AG10803 (cell line): ENCODE results near the gene MRPL10.

Experiments
- DNase-seq: peaks from one replicate; pipeline ENCODE4 v3.0.0; 2010; ENCODE audit warnings: low read depth
- H3K4me3 ChIP-seq: 2 replicates; pipeline ENCODE4 v1.5.1; 2011; ENCODE audit warnings: mild to moderate bottlenecking, low read length, control low read depth
- TF ChIP-seq, protein P1 (sequence below): conservative IDR thresholded peaks from 2 replicates; pipeline ENCODE4 v1.5.1; 2011; ENCODE audit warnings: mild to moderate bottlenecking, low read length, control low read depth, inconsistent platforms

Gene MRPL10

DNA sequence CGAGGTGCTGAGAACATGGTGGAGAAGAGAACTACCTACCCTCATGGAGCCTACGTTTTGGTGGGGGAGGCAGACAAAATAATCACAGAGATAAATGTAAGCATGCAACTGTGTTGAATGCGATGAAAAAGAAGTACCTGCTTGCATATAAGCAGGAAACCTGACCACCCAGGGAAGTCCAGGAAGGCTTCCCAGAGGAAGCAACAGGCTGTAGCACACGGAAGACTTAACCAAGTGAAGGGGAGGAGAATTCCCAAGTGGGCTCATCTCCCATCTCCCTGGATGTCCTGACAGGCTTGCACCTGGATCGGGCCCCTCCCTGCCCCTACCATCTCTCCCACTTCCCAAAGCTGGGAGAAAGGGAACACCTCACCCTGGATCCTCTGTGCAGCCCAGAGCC lies 7.7 kb upstream of the MRPL10 start:
- no peak for DNase-seq
- TF ChIP-seq, protein P1, sequence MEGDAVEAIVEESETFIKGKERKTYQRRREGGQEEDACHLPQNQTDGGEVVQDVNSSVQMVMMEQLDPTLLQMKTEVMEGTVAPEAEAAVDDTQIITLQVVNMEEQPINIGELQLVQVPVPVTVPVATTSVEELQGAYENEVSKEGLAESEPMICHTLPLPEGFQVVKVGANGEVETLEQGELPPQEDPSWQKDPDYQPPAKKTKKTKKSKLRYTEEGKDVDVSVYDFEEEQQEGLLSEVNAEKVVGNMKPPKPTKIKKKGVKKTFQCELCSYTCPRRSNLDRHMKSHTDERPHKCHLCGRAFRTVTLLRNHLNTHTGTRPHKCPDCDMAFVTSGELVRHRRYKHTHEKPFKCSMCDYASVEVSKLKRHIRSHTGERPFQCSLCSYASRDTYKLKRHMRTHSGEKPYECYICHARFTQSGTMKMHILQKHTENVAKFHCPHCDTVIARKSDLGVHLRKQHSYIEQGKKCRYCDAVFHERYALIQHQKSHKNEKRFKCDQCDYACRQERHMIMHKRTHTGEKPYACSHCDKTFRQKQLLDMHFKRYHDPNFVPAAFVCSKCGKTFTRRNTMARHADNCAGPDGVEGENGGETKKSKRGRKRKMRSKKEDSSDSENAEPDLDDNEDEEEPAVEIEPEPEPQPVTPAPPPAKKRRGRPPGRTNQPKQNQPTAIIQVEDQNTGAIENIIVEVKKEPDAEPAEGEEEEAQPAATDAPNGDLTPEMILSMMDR = no peak
- H3K4me3 ChIP-seq = no peak overlapping the region

- TF ChIP-seq, protein P1 = no peak
- H3K4me3 ChIP-seq = no peak overlapping the region
- DNase-seq = no peak
Measured at GRCh38 chr17:47838636-47839035, 7.3 kb upstream of the MRPL10 start.

GRCh38 chr17:47837401-47838039 lies 6.2 kb upstream of the MRPL10 start:
- no peak for DNase-seq
- TF ChIP-seq, protein P1 = no peak
- H3K4me3 ChIP-seq = no peak overlapping the region

- TF ChIP-seq, protein P1 = no peak
Measured at GRCh38 chr17:47836601-47837000, 5.3 kb upstream of the MRPL10 start.

DNA sequence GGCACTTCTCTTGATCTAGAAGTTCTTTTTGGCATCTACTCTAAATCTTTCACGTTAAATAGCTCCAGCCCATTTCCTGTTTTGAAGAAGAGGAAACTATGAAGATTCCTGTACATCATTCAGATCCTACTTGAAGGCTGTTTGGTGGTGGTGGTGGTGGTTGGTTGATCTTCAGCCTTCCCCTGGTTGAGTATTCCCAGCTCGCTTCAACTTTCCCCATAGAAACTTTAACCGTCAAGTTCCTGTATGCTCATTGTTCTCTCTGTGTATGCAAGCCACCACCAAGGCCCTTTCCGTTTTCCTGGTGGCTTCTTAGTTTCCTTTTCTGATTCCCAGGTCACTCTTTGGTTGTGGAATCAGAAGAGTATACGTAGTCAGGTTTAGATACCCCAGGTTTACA lies 3.4 kb upstream of the MRPL10 start:
- TF ChIP-seq, protein P1 = no peak
- no peak for DNase-seq

More at GRCh38 chr17:47836601-47837000, 5.3 kb upstream of the MRPL10 start:
- no peak overlapping the region for H3K4me3 ChIP-seq
- no peak for DNase-seq

GRCh38 chr17:47831934-47832327 lies 590 bp upstream of the MRPL10 start:
- H3K4me3 ChIP-seq = peak overlapping the region; percentile 98
- TF ChIP-seq, protein P1 = no peak

More for the DNA sequence above, 3.4 kb upstream of the MRPL10 start:
- no peak overlapping the region for H3K4me3 ChIP-seq

DNA sequence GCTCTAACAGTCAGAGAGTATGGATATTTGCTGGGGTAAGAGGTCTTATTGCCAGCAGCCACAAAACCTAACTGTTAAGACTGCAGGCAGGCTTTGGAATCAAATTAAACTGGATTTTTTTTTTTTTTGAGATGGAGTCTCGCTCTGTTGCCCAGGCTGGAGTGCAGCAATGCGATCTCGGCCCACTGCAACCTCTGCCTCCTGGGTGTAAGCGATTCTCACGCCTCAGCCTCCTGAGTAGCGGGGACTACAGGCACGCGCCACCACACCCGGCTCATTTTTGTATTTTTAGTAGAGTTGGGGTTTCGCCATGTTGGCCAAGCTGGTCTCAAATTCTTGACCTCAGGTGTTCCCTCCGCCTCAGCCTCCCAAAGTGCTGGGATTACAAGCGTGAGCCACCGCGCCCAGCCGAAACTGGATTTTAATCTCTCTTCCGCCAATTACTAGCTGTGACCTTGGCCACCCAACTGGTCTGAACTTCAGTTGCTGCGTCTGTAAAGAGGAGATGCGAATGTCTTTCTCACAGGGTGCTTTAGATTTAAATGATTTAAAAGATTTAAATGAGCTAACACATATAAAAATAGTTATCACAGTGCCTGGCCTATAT lies 842 bp downstream of the MRPL10 start:
- TF ChIP-seq, protein P1 = no peak
- peak overlapping the region; percentile 98 for H3K4me3 ChIP-seq
- DNase-seq = no peak

More at GRCh38 chr17:47831934-47832327, 590 bp upstream of the MRPL10 start:
- DNase-seq = no peak
